ENCODE measurements around the gene PHC1. TPM values are rescaled to one million over a fixed set of nuclear protein-coding genes. Genes with fewer than 3 reads are reported as not detected.

PHC1 gene
- total and polyA plus RNA-seq, 7 experiments from 2014 or later: 15.4 to 55.0 (median 36.8) TPM

Other genes starting within 250 kb of the PHC1 start
- 10 to 100 TPM in 4 of 5 experiments, 1 to 10 TPM in 1; 1.8 to 31.3 (median 18.2) TPM for gene RIMKLB, start 216.5 kb upstream of the PHC1 start, total RNA-seq
- 1 to 10 TPM; 4.0 to 5.7 TPM for gene RIMKLB, start 216.5 kb upstream of the PHC1 start, polyA plus RNA-seq
- not detected for gene A2ML1, start 91.9 kb upstream of the PHC1 start, total RNA-seq
- not detected for gene A2ML1, start 91.9 kb upstream of the PHC1 start, polyA plus RNA-seq
- 100 to 1,000 TPM; 123 to 195 (median 176) TPM for gene M6PR, start 35.1 kb downstream of the PHC1 start, total RNA-seq
- gene M6PR, start 35.1 kb downstream of the PHC1 start, polyA plus RNA-seq: 100 to 1,000 TPM; 239 to 248 TPM
- 10 to 100 TPM in 3 of 5 experiments, 1 to 10 TPM in 2; 2.8 to 43.8 (median 26.9) TPM for gene KLRG1, start 75.0 kb downstream of the PHC1 start, total RNA-seq
- 10 to 100 TPM; 11.7 to 18.0 TPM for gene KLRG1, start 75.0 kb downstream of the PHC1 start, polyA plus RNA-seq
- 1 to 10 TPM in 2 of 5 experiments, under 1 TPM in 1, not detected in 2; 0.12 to 4.9 (median 3.0) TPM for gene A2M, start 201.4 kb downstream of the PHC1 start, total RNA-seq
- under 1 TPM in 1 of 2 donors, not detected in 1; 0.08 TPM for gene A2M, start 201.4 kb downstream of the PHC1 start, polyA plus RNA-seq

All from naive thymus-derived CD4-positive, alpha-beta T cell (primary cell).